ENCODE data around the gene PRRC2C.
"Not testable (repeated sequence)": the region's sequence is repeated elsewhere in the genome, so short reads cannot be mapped to it uniquely, and the experiment has no call there.

PRRC2C gene

DNA sequence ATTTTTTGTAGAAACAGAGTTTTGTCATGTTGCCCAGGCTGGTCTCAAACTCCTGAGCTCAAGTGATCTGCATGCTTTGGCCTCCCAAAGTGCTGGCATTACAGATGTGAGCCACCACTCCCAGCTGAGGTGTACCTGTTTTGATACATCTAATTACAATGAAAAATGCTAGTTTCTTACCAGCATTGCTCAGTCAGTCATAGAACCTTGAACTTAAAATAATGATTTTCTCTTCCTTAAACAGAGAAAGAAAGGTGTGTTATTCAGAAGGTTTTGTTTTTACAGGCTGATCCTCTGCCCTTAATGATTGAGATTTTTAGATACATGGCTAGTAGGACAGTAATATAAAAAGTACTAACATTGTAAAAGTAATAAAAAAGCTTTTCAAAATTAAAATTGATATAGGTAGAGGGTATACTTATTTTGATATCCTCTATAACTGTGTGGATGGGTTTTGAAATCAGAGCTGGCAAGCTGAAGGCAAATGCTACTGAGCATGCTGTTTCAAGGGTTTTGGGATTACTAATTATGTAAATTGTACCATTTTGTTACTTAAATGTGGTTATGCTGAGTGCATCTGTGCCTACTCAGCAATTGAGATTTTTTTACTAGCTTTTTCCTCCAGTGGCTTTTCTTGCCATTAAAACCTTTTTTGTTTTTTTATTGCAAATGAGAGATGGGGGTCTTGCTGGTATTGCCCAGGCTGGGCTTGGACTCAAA lies 16.1 kb downstream of the PRRC2C start:
- DNase-seq: no peak

DNA sequence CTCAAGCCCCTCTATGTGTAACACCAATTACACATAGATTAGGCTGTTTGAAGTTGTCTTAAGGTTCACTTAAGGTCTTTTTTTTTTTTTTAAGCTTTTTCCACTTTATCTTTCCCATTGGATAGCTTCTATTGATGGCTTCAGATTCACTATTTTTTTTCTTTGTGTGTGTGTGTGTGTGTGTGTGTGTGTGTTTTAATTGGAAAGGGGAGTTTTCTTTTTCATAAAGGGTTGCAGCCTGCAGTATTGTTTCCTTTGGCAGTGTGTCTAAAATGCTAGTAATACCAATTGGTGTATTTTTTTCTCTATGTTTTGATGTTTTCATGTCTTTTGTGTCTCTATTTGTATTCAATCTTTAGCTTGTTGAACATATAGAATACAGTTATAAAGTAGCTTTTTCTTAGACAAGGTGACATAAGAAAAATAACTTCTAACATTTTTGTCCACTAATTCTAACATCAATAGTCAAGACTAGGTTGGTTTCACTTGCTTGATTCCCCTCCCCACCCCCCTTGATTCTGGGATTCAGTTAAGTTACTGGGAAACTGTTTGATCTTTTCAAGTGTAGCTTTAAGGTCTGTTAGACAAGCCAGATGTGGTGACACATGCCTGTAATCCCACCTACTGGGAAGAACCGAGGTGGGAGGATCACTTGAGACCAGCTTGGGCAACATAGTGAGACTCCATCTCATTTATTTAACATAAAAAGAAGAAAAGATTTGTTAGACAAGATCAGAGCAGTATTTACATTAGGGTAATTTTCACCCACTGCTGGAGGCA lies 21.4 kb downstream of the PRRC2C start:
- DNase-seq: no peak

DNA sequence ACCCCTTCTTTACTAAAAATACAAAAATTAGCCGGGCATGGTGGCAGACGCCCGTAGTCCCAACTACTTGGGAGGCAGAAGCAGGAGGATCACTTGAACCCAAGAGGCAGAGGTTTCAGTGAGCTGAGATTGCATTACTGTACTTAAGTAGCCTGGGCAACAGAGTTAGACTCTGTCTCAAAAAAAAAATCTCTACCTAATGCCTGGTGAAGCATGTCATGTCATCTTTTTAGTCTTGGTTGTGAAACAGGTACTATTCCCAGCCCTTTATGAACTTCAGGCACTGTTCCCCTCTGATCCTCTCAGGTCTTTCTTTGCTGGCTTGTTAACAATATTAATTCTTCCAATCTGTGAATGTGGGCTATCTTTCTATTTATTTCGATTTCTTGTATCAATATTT lies 22.1 kb downstream of the PRRC2C start:
- no peak for DNase-seq

DNA sequence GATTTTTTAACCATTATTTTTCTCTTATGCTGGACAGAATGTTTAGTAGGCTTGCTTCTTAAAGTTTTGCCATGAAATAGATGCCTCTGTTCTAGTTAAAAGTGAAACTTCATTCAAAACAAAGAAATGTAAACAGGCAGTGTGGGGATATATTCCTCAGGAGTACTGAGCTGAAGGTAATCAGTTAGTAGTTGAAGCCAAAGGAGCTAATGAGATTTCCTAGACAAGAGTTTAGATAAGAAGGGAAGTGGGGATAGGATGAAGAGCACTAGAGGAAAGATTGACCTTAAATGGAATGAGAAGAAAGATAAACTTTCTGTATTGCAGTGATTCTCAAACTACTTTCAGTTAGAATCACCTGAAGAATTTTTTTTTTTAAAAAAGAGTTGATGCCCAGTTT lies 23.9 kb downstream of the PRRC2C start:
- no peak for DNase-seq

DNA sequence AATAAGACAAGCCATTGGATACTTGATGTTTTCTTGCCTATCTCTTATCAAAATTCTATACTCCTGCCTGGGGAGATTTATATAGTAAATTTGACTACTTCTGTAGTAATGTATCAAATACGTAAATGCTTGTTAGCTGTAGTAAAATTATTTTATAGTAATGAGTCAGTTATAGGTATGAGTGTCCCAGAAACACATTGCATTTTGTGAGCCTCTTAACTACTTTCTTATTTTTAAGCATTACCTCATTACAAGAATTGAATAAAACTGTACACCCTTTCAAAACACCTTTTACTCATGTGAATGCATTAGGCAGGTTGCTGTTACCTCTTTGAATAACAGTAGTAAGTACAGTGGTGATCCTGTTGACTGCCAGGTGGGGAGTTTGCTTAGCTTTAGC lies 28.4 kb downstream of the PRRC2C start:
- DNase-seq: no peak

DNA sequence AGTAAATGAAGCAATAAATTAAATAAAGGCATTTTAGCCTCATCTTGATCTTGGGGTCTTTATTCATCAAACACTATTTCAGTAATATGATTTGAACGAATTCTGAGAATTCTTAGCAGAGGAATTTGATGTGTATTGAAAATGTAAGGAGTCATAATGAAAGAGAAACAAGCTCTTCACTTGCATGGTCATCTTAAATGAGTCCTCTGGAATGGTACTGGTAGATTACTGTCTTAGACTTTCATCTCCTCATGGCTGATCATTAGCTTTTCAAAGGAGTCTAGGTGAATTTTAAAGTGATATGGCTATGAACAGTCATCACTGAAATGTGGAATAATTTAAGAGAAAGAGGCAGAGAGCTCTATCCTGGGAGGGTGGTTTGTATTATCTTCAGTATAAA lies 30.0 kb downstream of the PRRC2C start:
- DNase-seq: no peak

DNA sequence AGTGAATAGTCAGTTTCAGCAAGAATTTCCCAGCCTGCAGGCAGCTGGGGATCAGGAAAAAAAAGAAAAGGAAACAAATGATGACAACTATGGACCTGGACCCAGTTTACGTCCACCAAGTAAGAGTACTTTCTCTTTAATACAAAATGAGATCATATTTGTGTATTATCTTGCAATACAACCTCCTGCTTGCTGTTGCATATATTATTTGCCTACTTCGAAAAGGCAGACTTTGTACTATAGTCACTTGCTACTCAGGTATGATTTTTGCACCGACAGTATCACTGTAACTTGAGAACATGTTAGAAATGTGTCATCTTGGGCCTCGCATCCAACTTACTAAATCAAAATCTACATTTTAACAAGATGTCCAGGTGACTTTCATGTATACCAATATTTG lies 30.4 kb downstream of the PRRC2C start:
- no peak for DNase-seq

DNA sequence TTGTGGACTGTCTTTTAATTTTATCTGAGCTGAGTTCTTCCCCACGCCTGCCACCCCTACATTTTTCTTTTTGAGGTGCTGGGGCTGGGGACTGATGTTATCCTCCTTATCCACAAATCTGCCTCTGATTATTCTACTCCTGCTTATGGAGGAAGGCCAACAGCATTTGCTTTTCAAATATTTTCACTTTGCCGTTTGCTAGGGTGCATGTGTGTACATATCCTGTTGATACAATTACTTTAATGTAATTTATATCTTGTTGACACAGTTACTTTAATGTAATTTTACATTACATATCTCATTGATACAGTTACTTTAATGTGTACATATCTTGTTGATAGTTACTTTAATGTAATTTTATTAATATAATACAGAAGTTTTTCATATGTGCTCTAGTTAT lies 36.2 kb downstream of the PRRC2C start:
- DNase-seq: no peak

DNA sequence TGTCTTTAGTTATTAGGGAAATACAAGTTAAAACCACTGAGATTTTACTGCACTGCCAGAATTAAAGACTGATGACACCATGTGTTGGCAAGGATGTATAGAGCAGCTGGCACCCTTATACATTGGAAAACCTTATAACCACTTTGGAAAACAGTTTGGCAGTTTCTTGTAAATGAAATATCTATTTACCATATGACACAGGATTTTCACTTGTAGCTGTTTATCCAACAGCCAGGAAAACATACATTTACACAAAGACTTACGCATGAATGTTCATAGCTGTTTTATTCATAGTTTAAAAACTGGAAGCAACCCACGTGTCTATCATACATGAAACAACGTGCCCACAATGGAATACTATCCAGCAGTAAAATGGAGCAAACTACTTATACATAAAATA lies 45.3 kb downstream of the PRRC2C start:
- DNase-seq: no peak

DNA sequence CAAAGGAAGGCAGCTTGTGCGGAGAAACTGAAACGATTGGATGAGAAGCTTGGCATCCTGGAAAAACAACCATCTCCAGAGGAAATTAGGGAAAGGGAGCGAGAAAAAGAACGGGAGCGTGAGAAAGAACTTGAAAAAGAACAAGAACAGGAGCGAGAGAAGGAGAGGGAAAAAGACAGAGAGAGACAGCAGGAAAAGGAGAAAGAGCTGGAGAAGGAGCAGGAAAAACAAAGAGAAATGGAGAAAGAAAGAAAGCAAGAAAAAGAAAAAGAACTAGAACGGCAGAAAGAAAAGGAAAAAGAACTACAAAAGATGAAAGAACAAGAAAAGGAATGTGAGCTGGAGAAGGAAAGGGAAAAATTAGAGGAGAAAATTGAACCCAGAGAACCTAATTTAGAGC lies 47.2 kb downstream of the PRRC2C start:
- no peak for DNase-seq

DNA sequence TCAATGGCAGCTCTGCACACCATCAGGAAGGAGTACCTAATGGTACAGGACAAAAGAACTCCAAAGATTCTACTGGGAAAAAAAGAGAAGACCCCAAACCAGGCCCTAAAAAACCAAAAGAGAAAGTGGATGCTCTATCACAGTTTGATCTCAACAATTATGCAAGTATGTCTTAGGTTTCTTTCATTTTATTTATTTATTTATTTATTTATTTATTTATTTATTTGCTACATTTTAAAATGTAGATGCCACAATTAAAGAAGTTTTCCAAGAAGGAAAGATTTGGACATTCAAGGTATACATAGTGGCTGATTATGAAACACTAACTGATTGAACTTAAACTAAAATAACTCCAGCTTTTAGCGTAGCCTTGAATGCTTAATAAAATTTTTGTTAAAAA lies 60.2 kb downstream of the PRRC2C start:
- no peak for DNase-seq

DNA sequence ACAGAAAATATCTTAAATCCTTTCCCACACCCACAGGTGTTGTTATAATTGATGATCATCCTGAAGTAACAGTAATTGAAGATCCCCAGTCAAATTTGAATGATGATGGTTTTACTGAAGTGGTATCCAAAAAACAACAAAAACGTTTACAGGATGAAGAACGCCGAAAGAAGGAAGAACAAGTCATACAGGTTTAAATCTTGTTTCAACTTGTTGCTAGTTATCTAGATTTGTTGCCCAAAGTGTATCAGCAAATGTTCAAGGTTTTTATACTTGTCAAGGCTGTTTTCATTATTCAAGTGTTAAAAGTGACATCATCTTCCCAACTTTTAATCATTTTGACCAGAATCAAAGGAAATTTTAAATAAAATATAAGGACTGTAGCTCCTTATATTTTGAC lies 64.7 kb downstream of the PRRC2C start:
- DNase-seq: no peak

DNA sequence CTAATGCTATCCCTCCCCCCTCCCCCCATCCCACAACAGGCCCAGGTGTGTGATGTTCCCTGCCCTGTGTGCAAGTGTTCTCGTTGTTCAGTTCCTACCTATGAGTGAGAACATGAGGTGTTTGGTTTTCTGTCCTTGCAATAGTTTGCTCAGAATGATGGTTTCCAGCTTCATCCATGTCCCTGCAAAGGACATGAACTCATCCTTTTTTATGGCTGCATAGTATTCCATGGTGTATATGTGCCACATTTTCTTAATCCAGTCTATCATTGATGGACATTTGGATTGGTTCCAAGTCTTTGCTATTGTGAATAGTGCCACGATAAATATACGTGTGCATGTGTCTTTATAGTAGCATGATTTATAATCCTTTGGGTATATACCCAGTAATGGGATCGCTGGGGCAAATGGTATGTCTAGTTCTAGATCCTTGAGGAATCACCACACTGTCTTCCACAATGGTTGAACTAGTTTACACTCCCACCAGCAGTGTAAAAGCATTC lies 65.3 kb downstream of the PRRC2C start:
- DNase-seq: not testable (repeated sequence)

DNA sequence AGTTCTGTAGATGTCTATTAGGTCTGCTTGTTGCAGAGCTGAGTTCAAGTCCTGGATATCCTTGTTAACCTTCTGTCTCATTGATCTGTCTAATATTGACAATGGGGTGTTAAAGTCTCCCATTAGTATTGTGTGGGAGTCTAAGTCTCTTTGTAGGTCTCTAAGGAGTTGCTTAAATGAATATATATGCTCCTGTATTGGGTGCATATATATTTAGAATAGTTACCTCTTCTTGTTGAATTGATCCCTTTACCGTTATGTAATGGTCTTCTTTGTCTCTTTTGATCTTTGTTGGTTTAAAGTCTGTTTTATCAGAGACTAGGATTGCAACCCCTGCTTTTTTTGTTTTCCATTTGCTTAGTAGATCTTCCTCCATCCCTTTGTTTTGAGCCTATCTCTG lies 68.6 kb downstream of the PRRC2C start:
- not testable (repeated sequence) for DNase-seq

DNA sequence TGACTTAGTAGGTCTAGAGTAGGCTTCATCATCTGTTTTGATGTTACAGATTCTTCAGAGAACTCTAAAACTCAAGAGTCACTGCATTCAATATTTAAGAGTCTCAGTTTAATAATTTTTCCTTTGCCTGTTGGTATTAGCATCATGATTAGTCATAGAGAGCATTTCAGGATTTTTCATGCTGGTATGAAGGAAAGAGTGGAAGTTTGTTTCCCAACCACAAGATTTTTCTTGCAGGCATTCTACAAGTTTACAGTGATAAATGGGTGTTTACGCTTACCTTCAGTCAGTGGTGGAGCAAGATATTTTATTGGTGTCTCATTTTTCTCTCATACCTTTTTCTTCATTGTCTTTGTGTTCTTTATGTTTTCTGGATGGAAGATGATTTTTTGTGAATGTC lies 78.3 kb downstream of the PRRC2C start:
- DNase-seq: no peak

DNA sequence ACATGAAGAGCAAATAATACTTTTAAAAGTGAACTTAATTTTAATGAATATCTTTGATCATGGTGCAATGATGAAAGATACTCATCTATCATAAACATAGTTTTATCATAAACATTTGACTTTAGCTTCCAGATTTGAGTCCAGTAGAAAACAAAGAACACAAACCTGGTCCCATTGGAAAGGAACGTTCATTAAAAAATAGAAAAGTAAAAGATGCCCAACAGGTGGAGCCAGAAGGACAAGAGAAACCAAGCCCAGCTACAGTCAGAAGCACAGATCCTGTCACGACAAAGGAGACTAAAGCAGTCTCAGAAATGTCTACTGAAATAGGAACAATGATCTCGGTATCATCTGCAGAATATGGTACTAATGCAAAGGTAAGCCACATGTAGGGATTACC lies 81.1 kb downstream of the PRRC2C start:
- no peak for DNase-seq

DNA sequence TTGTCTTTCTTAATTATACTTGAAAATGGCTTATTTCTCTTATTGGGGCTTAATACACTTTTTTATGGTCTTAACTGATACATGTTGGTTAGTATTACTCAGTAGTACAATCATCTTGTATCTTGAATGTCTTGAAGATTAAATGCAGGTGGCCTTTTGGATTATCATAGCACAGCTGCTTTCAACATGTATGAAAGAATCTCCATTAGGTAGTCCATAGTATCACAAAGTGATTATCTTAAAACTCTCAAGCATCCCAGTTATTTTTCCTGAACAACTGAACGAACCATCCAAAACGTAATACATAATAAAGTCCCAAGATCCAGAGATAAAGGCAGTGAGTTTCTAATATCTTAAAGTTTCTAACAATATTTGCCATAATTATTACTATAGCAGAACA lies 85.0 kb downstream of the PRRC2C start:
- DNase-seq: no peak

DNA sequence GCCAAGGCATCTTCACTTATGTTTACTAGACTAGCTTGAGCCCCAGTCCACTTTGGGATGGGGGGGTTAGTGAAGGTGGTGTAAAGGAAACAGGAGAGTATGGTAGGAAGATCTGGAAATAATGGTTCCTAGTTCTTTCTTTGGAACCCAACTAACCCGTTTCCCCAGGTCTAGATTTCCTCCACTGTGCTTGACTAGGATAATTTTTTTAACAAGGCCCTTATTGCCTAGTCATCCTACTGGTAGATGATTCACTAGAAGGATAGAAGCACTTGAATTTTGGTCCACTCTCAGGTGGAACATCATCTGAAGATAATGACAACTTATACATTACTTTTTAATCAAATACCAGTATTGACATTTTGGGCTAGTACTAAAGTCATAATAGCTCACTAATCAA lies 90.8 kb downstream of the PRRC2C start:
- no peak for DNase-seq

DNA sequence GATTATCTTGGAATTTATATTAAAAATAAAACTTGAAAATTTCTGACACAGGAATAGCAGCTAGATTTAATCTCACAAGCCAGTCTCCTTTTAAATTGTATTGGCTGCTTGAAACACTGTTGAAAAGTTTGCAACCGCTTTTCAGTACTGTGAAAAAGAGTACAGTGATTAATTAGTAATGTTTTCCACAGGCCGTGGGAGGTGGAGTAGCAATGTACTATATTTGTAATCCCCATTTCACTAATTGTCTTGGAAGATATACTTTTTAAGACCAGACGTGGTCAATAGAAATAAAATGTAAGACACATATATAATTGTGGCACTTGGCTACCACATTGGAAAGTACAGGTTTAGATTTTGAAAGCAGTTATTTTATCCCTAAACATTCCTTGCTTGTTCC lies 95.9 kb downstream of the PRRC2C start:
- DNase-seq: no peak

DNA sequence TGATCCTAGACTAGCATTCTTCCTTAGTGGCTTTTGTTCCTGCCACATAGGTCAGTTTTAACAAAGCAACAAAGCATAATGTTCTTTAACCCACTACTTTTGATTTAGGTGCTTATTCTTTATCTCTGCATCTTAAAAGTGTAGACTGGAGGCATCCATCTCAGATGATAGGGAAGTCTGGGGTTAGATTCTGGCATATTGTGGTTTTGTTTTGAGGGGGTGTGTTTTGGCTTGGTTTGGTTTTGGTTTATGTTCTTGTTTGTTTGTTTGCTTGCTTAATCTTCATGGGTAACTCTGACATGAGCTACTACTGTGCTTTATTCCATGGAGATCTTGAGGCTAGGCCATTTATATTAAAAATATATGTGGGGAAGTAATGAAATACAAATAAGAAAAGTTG lies 96.4 kb downstream of the PRRC2C start:
- no peak for DNase-seq

DNA sequence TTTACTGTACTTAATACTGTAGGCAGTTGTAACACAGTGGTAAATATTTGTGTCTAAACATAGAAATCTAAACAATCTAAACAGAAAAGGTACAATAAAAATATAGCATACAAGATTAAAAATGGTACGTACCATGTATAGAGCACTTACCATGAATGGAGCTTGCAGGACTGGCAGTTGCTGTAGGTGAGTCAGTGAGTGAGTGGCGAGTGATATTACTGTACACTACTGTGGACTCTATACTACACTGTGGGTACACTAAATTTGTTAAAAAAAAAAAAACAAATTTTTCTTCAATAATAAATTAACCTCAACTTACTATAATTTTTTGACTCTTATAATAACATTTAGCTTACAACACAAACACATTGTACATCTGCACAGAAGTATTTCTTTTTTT lies 97.3 kb downstream of the PRRC2C start:
- DNase-seq: no peak

DNA sequence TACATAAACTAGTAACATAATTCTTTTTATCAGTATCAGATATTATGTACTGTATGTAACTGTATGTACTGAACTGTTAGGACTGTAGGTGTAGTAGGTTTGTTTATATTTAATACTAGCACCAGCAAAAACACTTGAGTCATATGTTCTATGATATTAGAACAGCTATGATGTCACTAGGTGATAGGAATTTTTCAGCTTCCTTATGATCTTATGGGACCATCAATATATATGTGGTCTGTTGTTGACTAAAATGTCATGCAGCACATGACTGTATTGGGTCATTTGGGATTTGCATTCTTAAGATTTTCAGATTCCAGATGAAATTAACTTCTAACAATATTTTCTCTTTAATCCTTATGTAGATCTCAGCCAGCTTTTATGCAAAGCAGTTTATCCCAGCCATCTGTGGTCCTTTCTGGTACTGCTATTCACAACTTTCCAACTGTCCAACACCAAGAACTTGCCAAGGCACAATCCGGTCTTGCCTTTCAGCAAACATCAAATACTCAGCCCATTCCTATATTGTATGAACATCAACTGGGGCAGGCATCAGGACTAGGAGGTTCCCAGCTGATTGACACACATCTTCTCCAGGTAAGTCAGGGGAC lies 98.4 kb downstream of the PRRC2C start:
- DNase-seq: no peak

DNA sequence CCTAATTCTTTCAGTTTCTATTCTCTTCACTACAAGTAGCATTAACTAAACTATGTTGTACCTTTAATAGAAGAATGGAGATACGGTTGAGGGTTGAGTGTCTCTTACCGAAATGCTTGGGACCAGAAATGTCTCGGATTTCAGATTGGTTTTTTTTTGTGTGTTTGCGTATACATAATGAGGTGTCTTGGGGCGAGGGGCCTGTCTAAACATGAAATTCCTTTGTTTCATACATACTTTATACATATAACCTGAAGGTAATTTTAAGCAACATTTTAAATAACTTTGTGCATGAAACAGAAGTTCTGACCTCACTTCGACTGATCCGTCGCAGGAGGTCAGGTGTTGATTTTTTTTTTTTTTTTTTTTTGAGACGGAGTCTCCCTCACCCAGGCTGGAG lies 100.4 kb downstream of the PRRC2C start:
- DNase-seq: no peak

DNA sequence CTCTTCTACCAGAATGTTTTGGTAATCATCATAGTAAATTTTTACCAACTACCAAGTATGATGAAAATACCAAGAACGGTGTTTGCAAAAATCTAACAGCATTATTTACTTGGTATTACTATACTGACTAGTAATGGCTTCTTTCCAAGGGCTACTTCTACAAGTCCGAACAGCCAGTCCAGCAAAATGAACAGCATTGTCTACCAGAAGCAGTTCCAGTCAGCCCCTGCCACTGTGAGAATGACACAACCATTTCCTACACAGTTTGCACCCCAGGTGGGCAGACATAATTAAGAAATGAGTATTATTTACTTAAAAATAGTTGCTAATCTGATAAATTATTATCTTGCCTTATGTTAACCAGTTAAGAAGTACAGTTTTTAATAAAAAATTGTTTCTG lies 102.9 kb downstream of the PRRC2C start:
- DNase-seq: no peak
